Ovary (tissue), 3 donors: Measurements from ENCODE around the gene KRTAP10-8.

ENCODE experiments used
- POLR2A ChIP-seq: fragments of 450-650 bp; IDR thresholded peaks from one replicate; pipeline ENCODE4 v1.6.1; 2017; ENCODE audit warnings: antibody characterized with exemption, mild to moderate bottlenecking, moderate library complexity
- TF ChIP-seq, protein P1 (sequence below), 3 donors: fragments of 450-650 bp in 2 of 3; fragments of 200-600 bp in 1 of 3; IDR thresholded peaks; one replicate each; pipeline versions ENCODE4 v1.5.1 to v1.8.0; 2016 to 2022; ENCODE audit warnings: antibody characterized with exemption in 3 of 3, mild to moderate bottlenecking in 1 of 3
- donor health status: DM: no; HTN: no; CAD: no.

DNA sequence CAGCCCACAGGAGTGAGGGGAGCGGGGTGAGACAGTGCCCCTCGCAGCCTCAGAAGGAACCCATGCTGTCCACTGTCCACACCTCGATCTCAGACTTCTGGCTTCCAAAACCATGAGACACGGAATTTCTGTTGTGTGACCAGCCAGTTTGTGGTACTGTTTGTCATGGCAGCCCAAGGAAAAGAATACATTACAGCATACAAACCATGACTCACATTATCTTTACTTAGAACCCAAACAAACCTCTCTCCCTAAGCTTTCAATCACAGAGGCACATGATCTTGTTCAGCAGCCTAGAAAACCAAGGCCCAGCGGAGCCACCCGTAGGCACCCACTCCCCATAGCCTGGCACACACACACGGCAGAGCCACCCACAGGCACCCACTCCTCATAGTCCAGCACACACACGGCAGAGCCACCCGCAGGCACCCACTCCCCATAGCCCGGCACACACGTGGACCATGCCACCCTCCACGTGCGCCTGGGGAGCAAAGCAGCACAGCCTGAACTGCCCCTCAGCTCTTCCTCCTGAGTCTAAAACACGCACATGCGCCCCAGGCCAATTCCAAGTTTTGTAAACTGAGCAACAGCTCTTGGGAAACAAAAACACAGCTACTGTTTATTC, 38.8 kb upstream of the KRTAP10-8 start:
- no peak for TF ChIP-seq POLR2A
- TF ChIP-seq, protein P1, sequence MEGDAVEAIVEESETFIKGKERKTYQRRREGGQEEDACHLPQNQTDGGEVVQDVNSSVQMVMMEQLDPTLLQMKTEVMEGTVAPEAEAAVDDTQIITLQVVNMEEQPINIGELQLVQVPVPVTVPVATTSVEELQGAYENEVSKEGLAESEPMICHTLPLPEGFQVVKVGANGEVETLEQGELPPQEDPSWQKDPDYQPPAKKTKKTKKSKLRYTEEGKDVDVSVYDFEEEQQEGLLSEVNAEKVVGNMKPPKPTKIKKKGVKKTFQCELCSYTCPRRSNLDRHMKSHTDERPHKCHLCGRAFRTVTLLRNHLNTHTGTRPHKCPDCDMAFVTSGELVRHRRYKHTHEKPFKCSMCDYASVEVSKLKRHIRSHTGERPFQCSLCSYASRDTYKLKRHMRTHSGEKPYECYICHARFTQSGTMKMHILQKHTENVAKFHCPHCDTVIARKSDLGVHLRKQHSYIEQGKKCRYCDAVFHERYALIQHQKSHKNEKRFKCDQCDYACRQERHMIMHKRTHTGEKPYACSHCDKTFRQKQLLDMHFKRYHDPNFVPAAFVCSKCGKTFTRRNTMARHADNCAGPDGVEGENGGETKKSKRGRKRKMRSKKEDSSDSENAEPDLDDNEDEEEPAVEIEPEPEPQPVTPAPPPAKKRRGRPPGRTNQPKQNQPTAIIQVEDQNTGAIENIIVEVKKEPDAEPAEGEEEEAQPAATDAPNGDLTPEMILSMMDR (IDR thresholded peaks at IDR 0.05) = no peak
